ENCODE data around the gene PTK7.
"Not testable (repeated sequence)": the region's sequence is repeated elsewhere in the genome, so short reads cannot be mapped to it uniquely, and the experiment has no call there.

- not testable (repeated sequence) for TF ChIP-seq CTCF (IDR thresholded peaks at IDR 0.05; ENCODE audit: poor library complexity); EZH2 (IDR thresholded peaks at IDR 0.05; ENCODE audit: borderline replicate concordance); EZH2phosphoT487 (IDR thresholded peaks at IDR 0.05; ENCODE audit: low read depth, severe bottlenecking, unreplicated experiment)
These were observed 55.3 kb downstream of the PTK7 start for GRCh38 chr6:43131379-43131778.

Data from hepatocyte (in vitro differentiated cells).